ENCODE measurements around the gene MED16. TPM values are rescaled to one million over a fixed set of nuclear protein-coding genes. Genes with fewer than 3 reads are reported as not detected.
A peak's percentile ranks its signal among the peaks of the same experiment; 100 is the strongest.
"Not testable (repeated sequence)": the region's sequence is repeated elsewhere in the genome, so short reads cannot be mapped to it uniquely, and the experiment has no call there.

MED16 gene
- total and polyA plus RNA-seq, 8 donors: 16.7 to 126 (median 74.0) TPM

DNA sequence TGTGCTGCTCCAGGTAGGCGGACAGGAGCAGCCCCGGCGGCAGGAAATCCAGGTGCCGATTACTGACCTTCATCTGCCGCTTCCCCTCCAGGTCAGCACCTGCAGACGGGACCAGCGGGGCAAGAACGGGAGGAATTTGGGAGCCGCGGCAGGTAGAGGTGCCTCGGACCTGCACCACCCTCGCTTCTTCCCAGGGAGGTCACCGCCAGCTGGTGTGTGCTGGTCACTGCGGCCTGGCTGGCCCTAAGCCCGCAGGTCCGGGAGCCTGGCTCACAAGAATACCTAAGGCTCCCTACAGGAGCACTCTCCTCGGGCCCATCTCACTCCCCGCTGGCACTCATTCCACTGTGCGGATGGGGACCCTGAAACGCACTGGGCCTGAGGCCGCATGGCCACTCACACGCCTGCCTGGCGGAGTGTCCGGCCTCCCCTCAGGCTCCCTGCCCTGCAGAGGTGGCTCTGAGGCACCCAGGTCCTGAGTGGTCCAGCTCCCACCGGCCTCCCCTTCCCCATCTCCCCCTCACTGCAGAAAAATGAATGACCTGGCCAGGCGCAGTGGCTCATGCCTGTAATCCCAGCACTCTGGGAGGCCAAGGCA, 4.6 kb upstream of the MED16 start:
- peaks cover 0 to 34% (median 3%) of the 10 kb centered on the region in 4 donors for H3K4me1 ChIP-seq
- no peak for TF ChIP-seq POLR2A (IDR thresholded peaks at IDR 0.05)
- TF ChIP-seq, protein P1, sequence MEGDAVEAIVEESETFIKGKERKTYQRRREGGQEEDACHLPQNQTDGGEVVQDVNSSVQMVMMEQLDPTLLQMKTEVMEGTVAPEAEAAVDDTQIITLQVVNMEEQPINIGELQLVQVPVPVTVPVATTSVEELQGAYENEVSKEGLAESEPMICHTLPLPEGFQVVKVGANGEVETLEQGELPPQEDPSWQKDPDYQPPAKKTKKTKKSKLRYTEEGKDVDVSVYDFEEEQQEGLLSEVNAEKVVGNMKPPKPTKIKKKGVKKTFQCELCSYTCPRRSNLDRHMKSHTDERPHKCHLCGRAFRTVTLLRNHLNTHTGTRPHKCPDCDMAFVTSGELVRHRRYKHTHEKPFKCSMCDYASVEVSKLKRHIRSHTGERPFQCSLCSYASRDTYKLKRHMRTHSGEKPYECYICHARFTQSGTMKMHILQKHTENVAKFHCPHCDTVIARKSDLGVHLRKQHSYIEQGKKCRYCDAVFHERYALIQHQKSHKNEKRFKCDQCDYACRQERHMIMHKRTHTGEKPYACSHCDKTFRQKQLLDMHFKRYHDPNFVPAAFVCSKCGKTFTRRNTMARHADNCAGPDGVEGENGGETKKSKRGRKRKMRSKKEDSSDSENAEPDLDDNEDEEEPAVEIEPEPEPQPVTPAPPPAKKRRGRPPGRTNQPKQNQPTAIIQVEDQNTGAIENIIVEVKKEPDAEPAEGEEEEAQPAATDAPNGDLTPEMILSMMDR (IDR thresholded peaks at IDR 0.05): no peak
- no peak for TF ChIP-seq EP300 (IDR thresholded peaks at IDR 0.05)
- no peak for TF ChIP-seq POLR2AphosphoS5 (IDR thresholded peaks at IDR 0.05)
- no peaks in the 10 kb centered on the region for H3K27me3 ChIP-seq
- H3K9me3 ChIP-seq: no peaks in the 10 kb centered on the region
- H3K27ac ChIP-seq: no peak overlapping the region
- intact Hi-C loops (cut with DNase I; ENCODE audit: low total_unique reads): no loop called here
- 81 to 92% (median 89%) methylated on average over 5 to 26 of the region's 26 CpGs for WGBS, 5 donors
- DNase-seq: no peak
- H3K36me3 ChIP-seq: peaks cover 15 to 55% (median 51%) of the 10 kb centered on the region in 4 donors
- no peak overlapping the region for H3K4me3 ChIP-seq

DNA sequence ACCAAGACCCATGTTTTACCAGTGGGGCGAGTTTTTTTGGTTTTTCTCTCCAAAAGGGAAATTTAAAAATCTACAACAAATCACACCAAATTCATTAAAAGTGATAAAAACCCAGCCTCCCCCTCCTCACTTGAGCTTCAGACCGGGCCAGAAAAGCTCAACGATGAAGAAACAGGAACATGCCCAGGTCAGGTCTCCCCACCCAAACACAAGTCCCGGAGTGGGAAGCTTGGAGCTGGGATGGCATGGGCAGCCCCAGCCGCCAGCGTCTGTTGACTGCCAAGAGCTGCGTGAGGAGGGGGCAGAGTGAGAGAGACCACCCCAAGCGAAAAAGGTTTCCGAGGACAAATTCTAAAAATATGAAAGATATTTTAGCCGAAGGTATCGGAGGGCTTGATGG, 4.0 kb upstream of the MED16 start:
- intact Hi-C loops (cut with DNase I; ENCODE audit: low total_unique reads): no loop called here
- Histone ChIP-seq H3K4me1 (peaks cover 3 to 36% (median 8%) of the 10 kb centered on the region in 4 donors), H3K4me3 (no peak overlapping the region), H3K27ac (no peak overlapping the region), H3K36me3 (peaks cover 15 to 54% (median 47%) of the 10 kb centered on the region in 4 donors), H3K27me3 (no peaks in the 10 kb centered on the region), H3K9me3 (no peaks in the 10 kb centered on the region)
- 90 to 96% (median 91%) methylated on average over 11 of the region's 11 CpGs for WGBS, 5 donors
- DNase-seq: no peak
- no peak for TF ChIP-seq POLR2AphosphoS5 (IDR thresholded peaks at IDR 0.05)

DNA sequence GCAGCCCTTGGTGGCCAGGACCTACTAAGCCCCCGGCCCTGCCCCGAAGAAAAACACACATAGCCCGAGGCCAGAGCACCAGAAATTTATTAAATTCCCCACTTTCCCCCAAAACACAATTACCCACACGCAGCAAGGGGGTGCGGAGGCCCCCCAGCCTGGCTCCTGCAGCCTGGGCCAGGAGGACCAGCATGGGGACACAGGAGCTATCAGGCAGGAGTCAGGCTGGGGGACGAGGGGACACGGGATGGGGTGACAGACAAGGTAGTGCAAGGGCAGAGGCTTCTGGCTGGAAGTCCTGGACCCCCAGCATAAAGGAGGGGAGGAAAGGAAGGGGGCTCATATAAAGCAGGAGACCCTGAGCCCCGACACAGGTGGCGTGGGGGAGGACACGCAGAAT, 3.4 kb upstream of the MED16 start:
- H3K4me3 ChIP-seq: no peak overlapping the region
- H3K4me1 ChIP-seq: peaks cover 5 to 37% (median 12%) of the 10 kb centered on the region in 4 donors
- no peak overlapping the region for H3K27ac ChIP-seq
- H3K9me3 ChIP-seq: no peaks in the 10 kb centered on the region
- H3K27me3 ChIP-seq: no peaks in the 10 kb centered on the region
- DNase-seq: no peak
- TF ChIP-seq, protein P1 (IDR thresholded peaks at IDR 0.05): no peak
- no peak for TF ChIP-seq POLR2A (IDR thresholded peaks at IDR 0.05)
- TF ChIP-seq POLR2AphosphoS5 (IDR thresholded peaks at IDR 0.05): no peak
- no peak for TF ChIP-seq EP300 (IDR thresholded peaks at IDR 0.05)
- WGBS, 5 donors: 92 to 97% (median 96%) methylated on average over 10 of the region's 10 CpGs
- intact Hi-C loops (cut with DNase I; ENCODE audit: low total_unique reads): no loop called here
- peaks cover 14 to 48% (median 41%) of the 10 kb centered on the region in 4 donors for H3K36me3 ChIP-seq

DNA sequence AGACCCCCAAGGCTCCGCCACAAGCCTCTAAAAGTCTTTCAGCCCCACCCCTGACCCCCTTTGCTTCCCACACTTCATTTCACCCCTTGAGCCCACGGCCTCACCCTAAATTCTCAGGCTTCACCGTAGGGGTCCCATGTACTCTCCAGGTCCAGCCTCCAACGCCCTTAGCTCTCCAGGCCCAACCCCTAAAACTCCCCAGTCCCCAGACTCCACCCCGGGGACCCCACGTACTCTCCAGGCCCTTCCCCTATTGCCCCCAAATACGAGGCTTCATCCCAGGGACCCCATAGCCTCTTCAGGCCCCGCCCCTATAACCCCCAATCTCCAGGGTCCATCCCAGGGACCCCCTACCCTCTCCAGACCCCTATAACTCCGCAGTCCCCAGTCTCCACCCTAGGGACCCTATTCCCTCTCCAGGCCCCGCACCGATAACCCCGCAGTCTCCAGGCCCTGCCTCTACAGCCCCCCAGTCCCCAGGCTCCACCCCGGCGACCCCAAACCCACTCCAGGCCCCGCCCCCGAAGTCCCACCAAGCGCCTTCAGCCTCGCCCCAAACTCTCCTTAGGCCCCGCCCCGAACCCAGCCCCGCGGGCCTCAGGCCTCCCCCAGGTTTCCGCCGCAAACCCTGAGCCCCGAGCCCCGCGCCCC, 619 bp downstream of the MED16 start:
- peak overlapping the region; percentile 68 to 97 (median 83) for H3K4me3 ChIP-seq
- peak in 1 of 2 donors; percentile 69 for DNase-seq
- H3K27ac ChIP-seq: peak overlapping the region; percentile 89 to 98 (median 91)
- H3K36me3 ChIP-seq: peaks cover 9 to 53% (median 47%) of the 10 kb centered on the region in 4 donors
- intact Hi-C loops (cut with DNase I; ENCODE audit: low total_unique reads): no loop called here
- peaks cover 5 to 31% (median 15%) of the 10 kb centered on the region in 4 donors for H3K4me1 ChIP-seq
- no peak for TF ChIP-seq POLR2AphosphoS5 (IDR thresholded peaks at IDR 0.05)
- no peak for TF ChIP-seq POLR2A (IDR thresholded peaks at IDR 0.05)
- TF ChIP-seq, protein P1 (IDR thresholded peaks at IDR 0.05): no peak
- TF ChIP-seq EP300 (IDR thresholded peaks at IDR 0.05): no peak
- H3K27me3 ChIP-seq: no peaks in the 10 kb centered on the region
- H3K9me3 ChIP-seq: no peaks in the 10 kb centered on the region
- WGBS, 5 donors: 2 to 7% (median 4%) methylated on average over 15 to 27 of the region's 27 CpGs

DNA sequence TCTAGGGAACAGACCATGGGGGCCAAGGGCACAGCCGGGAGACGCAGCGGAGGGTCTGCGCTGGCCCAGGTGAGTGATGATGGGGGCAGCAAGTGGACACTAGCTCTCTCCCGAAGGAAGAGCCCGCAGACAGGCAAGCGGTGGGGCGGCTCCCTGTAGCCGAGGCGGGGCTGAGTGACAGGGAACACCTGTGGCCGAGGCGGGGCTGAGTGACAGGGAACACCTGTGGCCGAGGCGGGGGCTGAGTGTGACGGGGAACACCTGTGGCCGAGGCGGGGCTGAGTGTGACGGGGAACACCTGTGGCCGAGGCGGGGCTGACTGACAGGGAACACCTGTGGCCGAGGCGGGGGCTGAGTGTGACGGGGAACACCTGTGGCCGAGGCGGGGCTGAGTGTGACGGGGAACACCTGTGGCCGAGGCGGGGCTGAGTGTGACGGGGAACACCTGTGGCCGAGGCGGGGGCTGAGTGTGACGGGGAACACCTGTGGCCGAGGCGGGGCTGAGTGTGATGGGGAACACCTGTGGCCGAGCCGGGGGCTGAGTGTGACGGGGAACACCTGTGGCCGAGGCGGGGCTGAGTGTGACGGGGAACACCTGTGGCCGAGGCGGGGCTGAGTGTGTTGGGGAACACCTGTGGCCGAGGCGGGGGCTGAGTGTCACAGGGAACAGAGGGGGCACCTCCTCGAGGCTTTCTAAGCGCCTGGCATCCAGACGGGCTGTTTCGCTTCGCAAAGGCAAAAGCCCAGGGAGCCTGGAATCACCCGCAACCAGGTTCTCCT, 1.4 kb downstream of the MED16 start:
- H3K9me3 ChIP-seq; intact Hi-C loops (cut with DNase I; ENCODE audit: low total_unique reads); H3K27me3 ChIP-seq: not testable (repeated sequence)
- Histone ChIP-seq H3K4me1 (peaks cover 5 to 31% (median 15%) of the 10 kb centered on the region in 4 donors), H3K36me3 (peaks cover 9 to 52% (median 47%) of the 10 kb centered on the region in 4 donors), H3K4me3 (peak overlapping the region; percentile 68 to 97 (median 83)), H3K27ac (peak overlapping the region; percentile 89 to 98 (median 91))
- DNase-seq: peak; percentile 75 to 86
- WGBS, 5 donors: 23 to 45% (median 26%) methylated on average over 37 to 50 of the region's 50 CpGs

Data from stomach (tissue), 9 donors.